ENCODE results near the gene ATP7A. TPM values are rescaled to one million over a fixed set of nuclear protein-coding genes. Genes with fewer than 3 reads are reported as not detected.

ATP7A gene
- total RNA-seq, 1 experiment from 2014 or later: 2.1 TPM

GRCh38 chrX:77953708-77954107 lies 43.2 kb downstream of the ATP7A start:
- H3K9ac ChIP-seq (ENCODE audit: extremely low read depth, insufficient read length, low read length): no peak overlapping the region
- no peaks in the 10 kb centered on the region for H3K4me1 ChIP-seq (ENCODE audit: insufficient read depth, low read length)
- no peak overlapping the region for H3K4me2 ChIP-seq (ENCODE audit: insufficient read depth, insufficient read length, low read length)
- no peak overlapping the region for H3K14ac ChIP-seq (ENCODE audit: insufficient read depth, low read length)
- H2BK12ac ChIP-seq (ENCODE audit: insufficient read length, low read depth, low read length): no peak overlapping the region
- no peak overlapping the region for H4K5ac ChIP-seq (ENCODE audit: insufficient read length, low read depth, low read length)
- H4K8ac ChIP-seq (replicated peaks; ENCODE audit: insufficient read length, low read depth, low read length): no peak overlapping the region
- no peak overlapping the region for H3K27ac ChIP-seq (ENCODE audit: insufficient read length, low read depth, low read length)
- H3K4me1 Mint-ChIP-seq: no peaks in the 10 kb centered on the region
- H3K79me2 ChIP-seq (ENCODE audit: insufficient read depth, low read length): no peaks in the 10 kb centered on the region
- H2BK20ac ChIP-seq (ENCODE audit: low read depth, low read length, poor library complexity, severe bottlenecking): no peak overlapping the region
- WGBS (ENCODE audit: extremely low coverage, insufficient read length, low lambda C conversion rate): no CpG with 5 or more reads among the region's 1 CpG
- H3K9me3 Mint-ChIP-seq: peaks cover 39 to 46% of the 10 kb centered on the region in 2 experiments
- H2AFZ ChIP-seq (ENCODE audit: low read length): no peak overlapping the region
- H3K4me3 Mint-ChIP-seq: no peak overlapping the region
- no peak overlapping the region for H4K91ac ChIP-seq (ENCODE audit: insufficient read length, low read depth, low read length)
- no peak overlapping the region for H2AK5ac ChIP-seq (ENCODE audit: insufficient read length, low read length)
- H3K9me3 ChIP-seq (ENCODE audit: control insufficient read depth, low read depth, low read length): peaks cover 7% of the 10 kb centered on the region
- no peaks in the 10 kb centered on the region for H3K79me1 ChIP-seq (ENCODE audit: insufficient read depth, low read depth, low read length, poor library complexity, severe bottlenecking)
- DNase-seq: no peak
- no peaks in the 10 kb centered on the region for H3K27me3 ChIP-seq (ENCODE audit: insufficient read depth, low read length)
- no peaks in the 10 kb centered on the region for H4K20me1 ChIP-seq (ENCODE audit: control insufficient read depth, insufficient read depth, insufficient read length)
- H3K36me3 Mint-ChIP-seq (ENCODE audit: insufficient read depth in 1 of 3, low read depth in 3 of 3): peaks cover 0 to 8% (median 0%) of the 10 kb centered on the region in 3 experiments; a peak in 2 of 7 replicates
- H3K27me3 Mint-ChIP-seq (ENCODE audit: low read depth): no peaks in the 10 kb centered on the region
- no peak overlapping the region for H3K4ac ChIP-seq (ENCODE audit: low read depth, low read length)
- H3K23ac ChIP-seq (ENCODE audit: insufficient read length, low read depth, low read length): no peak overlapping the region
- TF ChIP-seq CTCF (conservative IDR thresholded peaks at IDR 0.05): no peak
- H3K27ac Mint-ChIP-seq: no peak overlapping the region
- no peak overlapping the region for H3T11ph ChIP-seq (ENCODE audit: low read length)
- H2BK120ac ChIP-seq (ENCODE audit: low read depth, low read length, poor library complexity, severe bottlenecking): no peak overlapping the region
- no peak overlapping the region for H2BK15ac ChIP-seq (ENCODE audit: low read depth, low read length)
- no peak overlapping the region for H2BK5ac ChIP-seq (ENCODE audit: insufficient read length, low read length)
- H3K56ac ChIP-seq (ENCODE audit: insufficient read length, low read depth, low read length): no peak overlapping the region
- H3K23me2 ChIP-seq (ENCODE audit: insufficient read length, low read depth, low read length, poor library complexity, severe bottlenecking): no peaks in the 10 kb centered on the region
- no peak overlapping the region for H3K18ac ChIP-seq (ENCODE audit: insufficient read length, low read depth, low read length)
